Measurements from ENCODE around the gene WDR93.

- TF ChIP-seq YY1 (IDR thresholded peaks at IDR 0.05; ENCODE audit: low read depth) (no peak), REST (IDR thresholded peaks at IDR 0.05; ENCODE audit: low read depth) (no peak), EP300 (IDR thresholded peaks at IDR 0.05; ENCODE audit: borderline replicate concordance) (no peak)
Observed at GRCh38 chr15:89740137-89740536, 49.5 kb downstream of the WDR93 start.
